K562 (cell line): Measurements from ENCODE around the gene CTPS1. TPM values are rescaled to one million over a fixed set of nuclear protein-coding genes. Genes with fewer than 3 reads are reported as not detected.

Experiments
- CGGBP1 ChIP-seq: fragments of 250-450 bp; sonication (Bioruptor Pico); IDR thresholded peaks from 2 replicates; pipeline ENCODE4 v1.9.0; 2021; ENCODE audit warnings: mild to moderate bottlenecking
- ETV1 ChIP-seq: fragments of 450-650 bp; conservative IDR thresholded peaks from 2 replicates; pipeline ENCODE4 v1.6.1; 2016; ENCODE audit warnings: missing genetic modification characterization, control low read depth, low read depth, missing compliant biosample characterization
- GTF2A2 ChIP-seq: IDR thresholded peaks from 2 replicates; pipeline ENCODE4 v1.6.1; 2016; ENCODE audit warnings: mild to moderate bottlenecking, missing genetic modification characterization, missing compliant biosample characterization
- KLF16 ChIP-seq: IDR thresholded peaks from 2 replicates; pipeline ENCODE4 v1.6.1; 2016; ENCODE audit warnings: antibody characterized with exemption
- MAFG ChIP-seq: fragments of 450-650 bp; conservative IDR thresholded peaks from 2 replicates; pipeline ENCODE4 v1.6.1; 2016; ENCODE audit warnings: missing genetic modification characterization, missing compliant biosample characterization
- MCM5 ChIP-seq: fragments of 450-650 bp; IDR thresholded peaks from 2 replicates; pipeline ENCODE4 v1.6.1; 2016; ENCODE audit warnings: low read depth
- MTA3 ChIP-seq: fragments of 450-650 bp; formaldehyde crosslinking; IDR thresholded peaks from 2 replicates; pipeline ENCODE4 v1.6.1; 2017; ENCODE audit warnings: mild to moderate bottlenecking, borderline replicate concordance
- MXI1 ChIP-seq: IDR thresholded peaks from 2 replicates; pipeline ENCODE4 v1.6.1; 2011; ENCODE audit warnings: low read depth, mild to moderate bottlenecking, improper control_type of control experiment, low read length
- ZBTB34 ChIP-seq: fragments of 250-450 bp; sonication (Bioruptor Pico); IDR thresholded peaks from 2 replicates; pipeline ENCODE4 v1.8.0; 2021; ENCODE audit warnings: mild to moderate bottlenecking, moderate library complexity
- ZBTB49 ChIP-seq: sonication (generic); formaldehyde crosslinking; IDR thresholded peaks from 2 replicates; pipeline ENCODE4 v1.8.0; 2022; ENCODE audit warnings: missing genetic modification reagents, mild to moderate bottlenecking, borderline replicate concordance
- polyA plus RNA-seq, 8 experiments: library from polyadenylated mRNA; depleted of rRNA in 4 of 8; stranded (reverse) in 5 of 8; unstranded in 3 of 8; fragments of >200 nt; fragmentation: Nextera tagmentation in 2 of 8; fragmentation: Illumina TruSeq in 1 of 8; extraction: Ambion mirVana in 2 of 8; extraction: Trizol in 1 of 8; gene quantifications; 2 replicates each; pipeline versions ENCODE4 v1.2.1 to v1.2.3, GENCODE V29; 2011 to 2014; ENCODE audit warnings: inconsistent platforms in 1 of 8, missing spikeins in 1 of 8
- total RNA-seq, 7 experiments: library from RNA; depleted of rRNA in 6 of 7; stranded (reverse); fragments of >200 nt in 6 of 7; fragmentation: Illumina TruSeq in 2 of 7; extraction: Trizol in 2 of 7; gene quantifications; 2 replicates each; pipeline versions ENCODE4 v1.2.1 to v1.2.3, GENCODE V29; 2011 to 2021; ENCODE audit warnings: low replicate concordance in 1 of 7

The CTPS1 gene
- total and polyA plus RNA-seq, 9 of the 15 experiments (the other 6 are each of a cell fraction or from before 2014, with no cell fraction given), result 44.4 to 164 (median 87.7) TPM

GRCh38 chr1:40952744-40953315 lies 26.7 kb upstream of the CTPS1 start (continued):
- TF ChIP-seq ZBTB49 (CRISPR knock-in tag) (no peak), MCM5 (no peak), CGGBP1 (CRISPR knock-in tag) (no peak), KLF16 (no peak), MXI1 (no peak), ETV1 (no peak), MAFG (tag) (no peak), MTA3 (no peak), ZBTB34 (CRISPR knock-in tag) (no peak), GTF2A2 (tag) (no peak)
